ENCODE data around the gene IER5L. TPM values are rescaled to one million over a fixed set of nuclear protein-coding genes. Genes with fewer than 3 reads are reported as not detected.
A peak's percentile ranks its signal among the peaks of the same experiment; 100 is the strongest.

IER5L gene
- total and polyA plus RNA-seq, 9 of the 15 experiments (the other 6 are each of a cell fraction or from before 2014, with no cell fraction given): 0.14 to 11.9 (median 0.52) TPM

DNA sequence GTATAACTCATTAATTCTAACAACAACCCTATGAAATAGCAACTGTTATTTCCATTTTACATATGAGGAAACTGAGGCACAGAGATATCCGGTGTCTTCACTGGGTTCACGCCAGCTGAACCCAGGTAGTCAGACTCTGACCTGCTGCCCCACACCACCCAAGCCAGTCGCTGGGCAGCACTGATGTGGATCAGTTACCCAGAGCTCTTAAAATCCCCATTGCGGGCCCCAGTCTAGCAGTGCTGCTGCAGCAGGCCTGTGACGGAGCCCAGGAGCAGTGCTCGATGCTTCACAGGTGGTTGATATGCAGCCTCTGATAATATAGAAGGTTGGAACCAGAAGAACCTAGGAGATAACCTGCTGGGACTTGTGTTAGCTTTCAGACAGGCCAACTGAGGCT lies 42.6 kb downstream of the IER5L start:
- 85% methylated on average over 6 of the region's 6 CpGs for whole genome bisulfite sequencing (ENCODE audit: insufficient coverage, low coverage, missing lambda C conversion rate)
- Histone ChIP-seq H3K36me3 (ENCODE audit: control insufficient read depth, insufficient read depth, low read length) (peaks cover 75% of the 10 kb centered on the region), H3K27me3 (ENCODE audit: control insufficient read depth in 2 of 2, insufficient read depth in 2 of 2, low read length in 2 of 2) (no peaks in the 10 kb centered on the region), H3K79me2 (ENCODE audit: control insufficient read depth, insufficient read depth, low read length) (no peaks in the 10 kb centered on the region), H3K27ac (ENCODE audit: extremely low read depth, low read depth, low read length) (no peak overlapping the region), H2AFZ (ENCODE audit: low read depth, low read length) (no peak overlapping the region), H3K9ac (ENCODE audit: insufficient read depth in 1 of 2, low read depth in 2 of 2, low read length in 2 of 2) (0 out of 4 replicates have a peak overlapping the region, but pooled peaks of 1 of the 2 experiments have one; percentile 39), H4K20me1 (replicated peaks; ENCODE audit: control insufficient read depth, insufficient read depth, low read length) (no peaks in the 10 kb centered on the region), H3K4me2 (ENCODE audit: insufficient read depth, low read length) (no peak overlapping the region), H3K4me1 (replicated peaks in 1 of 2; ENCODE audit: control insufficient read depth in 2 of 2, insufficient read depth in 2 of 2, low read length in 2 of 2) (peaks cover 13 to 28% of the 10 kb centered on the region in 2 experiments), H3K4me3 (no peak overlapping the region), H3K9me3 (replicated peaks; ENCODE audit: control insufficient read depth, insufficient read depth, low read depth, low read length) (no peaks in the 10 kb centered on the region), H3K9me1 (ENCODE audit: control insufficient read depth, insufficient read depth, low read length) (no peaks in the 10 kb centered on the region)
- DNase-seq (ENCODE audit: extremely low read depth in 1 of 4, low spot score in 3 of 4): no peak
- ChIA-PET CTCF (ENCODE audit: low intra/inter-chr PET ratio) (no interaction called here), POLR2A (no interaction called here)
- FAIRE-seq: no peak
- ATAC-seq: no peak
- intact Hi-C loops (cut with micrococcal nuclease): loop anchor here (10.0 kb wide), 1 partner anchor 649 kb away; no protein-coding TSS in a partner anchor
- in situ Hi-C loops (cut with MboI): no loop called here
- no TSS peak for BruUV-seq (replicated peaks)
- TF ChIP-seq ZNF184 (CRISPR knock-in tag; IDR thresholded peaks at IDR 0.05): no peak
- no peak for TF ChIP-seq ZNF780A (CRISPR knock-in tag; IDR thresholded peaks at IDR 0.05)
- TF ChIP-seq RBM22 (IDR thresholded peaks at IDR 0.05; ENCODE audit: low read depth, low read length, poor library complexity, severe bottlenecking): no peak
- TF ChIP-seq ZNF134 (CRISPR knock-in tag; conservative IDR thresholded peaks at IDR 0.05): no peak
- TF ChIP-seq, protein P1, sequence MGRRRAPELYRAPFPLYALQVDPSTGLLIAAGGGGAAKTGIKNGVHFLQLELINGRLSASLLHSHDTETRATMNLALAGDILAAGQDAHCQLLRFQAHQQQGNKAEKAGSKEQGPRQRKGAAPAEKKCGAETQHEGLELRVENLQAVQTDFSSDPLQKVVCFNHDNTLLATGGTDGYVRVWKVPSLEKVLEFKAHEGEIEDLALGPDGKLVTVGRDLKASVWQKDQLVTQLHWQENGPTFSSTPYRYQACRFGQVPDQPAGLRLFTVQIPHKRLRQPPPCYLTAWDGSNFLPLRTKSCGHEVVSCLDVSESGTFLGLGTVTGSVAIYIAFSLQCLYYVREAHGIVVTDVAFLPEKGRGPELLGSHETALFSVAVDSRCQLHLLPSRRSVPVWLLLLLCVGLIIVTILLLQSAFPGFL (CRISPR knock-in tag; IDR thresholded peaks at IDR 0.05): no peak
- TF ChIP-seq, protein P2, sequence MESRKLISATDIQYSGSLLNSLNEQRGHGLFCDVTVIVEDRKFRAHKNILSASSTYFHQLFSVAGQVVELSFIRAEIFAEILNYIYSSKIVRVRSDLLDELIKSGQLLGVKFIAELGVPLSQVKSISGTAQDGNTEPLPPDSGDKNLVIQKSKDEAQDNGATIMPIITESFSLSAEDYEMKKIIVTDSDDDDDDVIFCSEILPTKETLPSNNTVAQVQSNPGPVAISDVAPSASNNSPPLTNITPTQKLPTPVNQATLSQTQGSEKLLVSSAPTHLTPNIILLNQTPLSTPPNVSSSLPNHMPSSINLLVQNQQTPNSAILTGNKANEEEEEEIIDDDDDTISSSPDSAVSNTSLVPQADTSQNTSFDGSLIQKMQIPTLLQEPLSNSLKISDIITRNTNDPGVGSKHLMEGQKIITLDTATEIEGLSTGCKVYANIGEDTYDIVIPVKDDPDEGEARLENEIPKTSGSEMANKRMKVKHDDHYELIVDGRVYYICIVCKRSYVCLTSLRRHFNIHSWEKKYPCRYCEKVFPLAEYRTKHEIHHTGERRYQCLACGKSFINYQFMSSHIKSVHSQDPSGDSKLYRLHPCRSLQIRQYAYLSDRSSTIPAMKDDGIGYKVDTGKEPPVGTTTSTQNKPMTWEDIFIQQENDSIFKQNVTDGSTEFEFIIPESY (CRISPR knock-in tag; IDR thresholded peaks at IDR 0.05): no peak
- TF ChIP-seq NFXL1 (CRISPR knock-in tag; IDR thresholded peaks at IDR 0.05): no peak
- TF ChIP-seq ZFPM2 (CRISPR knock-in tag; IDR thresholded peaks at IDR 0.05): no peak
- TF ChIP-seq PRMT5 (CRISPR knock-in tag; IDR thresholded peaks at IDR 0.05): no peak
- no peak for TF ChIP-seq RFX5 (IDR thresholded peaks at IDR 0.05; ENCODE audit: low read depth, low read length)
- no peak for TF ChIP-seq NCOA6 (IDR thresholded peaks at IDR 0.05)
- no peak for TF ChIP-seq ZNF561 (CRISPR knock-in tag; conservative IDR thresholded peaks at IDR 0.05)
- no peak for TF ChIP-seq TGIF2 (CRISPR knock-in tag; IDR thresholded peaks at IDR 0.05)
- TF ChIP-seq, protein P3, sequence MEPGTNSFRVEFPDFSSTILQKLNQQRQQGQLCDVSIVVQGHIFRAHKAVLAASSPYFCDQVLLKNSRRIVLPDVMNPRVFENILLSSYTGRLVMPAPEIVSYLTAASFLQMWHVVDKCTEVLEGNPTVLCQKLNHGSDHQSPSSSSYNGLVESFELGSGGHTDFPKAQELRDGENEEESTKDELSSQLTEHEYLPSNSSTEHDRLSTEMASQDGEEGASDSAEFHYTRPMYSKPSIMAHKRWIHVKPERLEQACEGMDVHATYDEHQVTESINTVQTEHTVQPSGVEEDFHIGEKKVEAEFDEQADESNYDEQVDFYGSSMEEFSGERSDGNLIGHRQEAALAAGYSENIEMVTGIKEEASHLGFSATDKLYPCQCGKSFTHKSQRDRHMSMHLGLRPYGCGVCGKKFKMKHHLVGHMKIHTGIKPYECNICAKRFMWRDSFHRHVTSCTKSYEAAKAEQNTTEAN (CRISPR knock-in tag; IDR thresholded peaks at IDR 0.05): no peak
- TF ChIP-seq JUND (IDR thresholded peaks at IDR 0.05; ENCODE audit: borderline replicate concordance, low read depth, low read length): no peak
- no peak for TF ChIP-seq JUND (tag; IDR thresholded peaks at IDR 0.05; ENCODE audit: borderline replicate concordance, low read depth, low read length)
- no peak for TF ChIP-seq WHSC1 (IDR thresholded peaks at IDR 0.05; ENCODE audit: low read length)
- TF ChIP-seq ARID1B (IDR thresholded peaks at IDR 0.05): no peak
- TF ChIP-seq ZNF830 (CRISPR knock-in tag; IDR thresholded peaks at IDR 0.05): no peak

All from K562 (cell line).